ENCODE data around the gene CTBP2. TPM values are rescaled to one million over a fixed set of nuclear protein-coding genes. Genes with fewer than 3 reads are reported as not detected.

Gene CTBP2
- total RNA-seq, 1 donor from 2014 or later: 32.9 TPM

DNA sequence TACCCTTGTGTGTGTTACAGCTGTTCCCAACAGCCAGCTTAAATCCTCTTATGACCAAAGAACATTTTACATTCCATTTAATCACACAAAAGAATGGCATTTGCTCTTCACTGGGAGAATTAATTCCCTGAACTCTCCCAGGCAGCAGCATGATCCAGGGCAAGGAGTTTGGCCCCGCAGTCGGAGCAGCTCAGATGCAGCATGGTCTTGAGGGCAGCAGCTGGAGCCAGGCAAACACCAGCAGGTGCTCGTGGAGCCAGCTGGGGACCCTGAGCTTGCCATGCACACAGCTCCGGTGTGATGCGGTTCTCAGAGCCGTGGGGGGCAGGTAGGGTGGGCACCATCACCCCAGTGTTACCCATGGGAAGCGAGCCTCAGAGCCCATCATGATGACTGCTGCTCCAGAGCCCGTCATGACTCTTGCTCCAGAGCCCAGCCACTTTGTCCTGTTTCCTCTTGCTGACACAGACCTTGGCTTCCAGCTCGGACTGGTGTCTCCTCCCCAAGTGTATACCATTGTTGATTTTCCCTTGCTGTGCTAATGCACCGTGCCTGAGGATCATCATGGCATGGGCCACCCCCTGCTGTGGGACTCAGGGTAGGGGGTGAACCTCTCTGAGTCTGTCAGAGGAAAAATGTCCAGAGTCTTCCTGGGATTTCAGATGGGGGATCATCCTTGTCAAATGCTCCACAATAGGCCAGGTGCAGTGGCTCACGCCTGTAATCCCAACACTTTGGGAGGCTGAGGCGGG lies 142.6 kb downstream of the CTBP2 start:
- no peaks in the 10 kb centered on the region for H3K27me3 ChIP-seq (ENCODE audit: control insufficient read depth in 3 of 3, insufficient read depth in 3 of 3, low read length in 3 of 3)
- H3K4me1 ChIP-seq (ENCODE audit: control insufficient read depth in 3 of 3, insufficient read depth in 3 of 3, low read length in 3 of 3): peaks cover 65 to 97% (median 94%) of the 10 kb centered on the region in 3 donors
- H3K27ac ChIP-seq (ENCODE audit: low read depth, low read length): peak overlapping the region; percentile 81

DNA sequence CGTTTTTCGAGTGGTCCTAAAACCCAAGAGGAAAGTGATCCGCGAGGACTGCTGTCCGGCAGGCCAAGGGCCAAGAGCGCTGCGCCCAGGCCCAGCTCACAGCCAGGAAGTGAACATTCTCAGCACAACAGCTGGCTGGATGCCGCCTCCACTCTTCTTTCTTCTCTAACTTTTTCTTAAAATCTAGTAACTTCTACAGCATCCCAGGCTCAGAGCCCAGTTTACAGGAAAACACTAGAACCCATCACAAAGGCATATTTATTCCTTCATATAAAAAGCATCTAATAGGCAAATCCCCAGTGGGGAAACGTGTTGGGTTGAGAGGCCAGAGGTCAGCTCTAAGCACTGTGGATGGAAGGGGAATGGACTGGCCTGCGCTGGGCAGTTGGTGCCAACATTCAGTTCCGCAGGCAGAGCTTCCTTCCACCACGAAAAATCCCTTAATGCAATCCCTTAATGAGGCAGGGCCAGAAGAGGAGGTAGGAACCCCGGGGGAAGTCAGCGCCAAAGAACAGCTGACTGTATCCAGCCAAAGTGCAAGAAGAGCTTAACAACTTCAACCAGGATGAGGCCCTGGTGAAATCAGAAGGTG lies 143.7 kb downstream of the CTBP2 start:
- Histone ChIP-seq H3K27me3 (ENCODE audit: control insufficient read depth in 3 of 3, insufficient read depth in 3 of 3, low read length in 3 of 3) (no peaks in the 10 kb centered on the region), H3K4me1 (ENCODE audit: control insufficient read depth in 3 of 3, insufficient read depth in 3 of 3, low read length in 3 of 3) (peaks cover 65 to 97% (median 94%) of the 10 kb centered on the region in 3 donors), H3K36me3 (ENCODE audit: control insufficient read depth in 3 of 3, insufficient read depth in 3 of 3, low read length in 3 of 3) (peaks cover 0 to 5% (median 0%) of the 10 kb centered on the region in 3 donors), H3K4me3 (ENCODE audit: low read length in 3 of 3) (peak overlapping the region; percentile 25 to 57 (median 35)), H3K9ac (ENCODE audit: low read depth in 1 of 3, low read length in 3 of 3) (peak overlapping the region in 2 of 3 donors; percentile 40 to 72), H3K9me3 (ENCODE audit: control insufficient read depth in 3 of 3, low read length in 3 of 3) (no peaks in the 10 kb centered on the region), H3K27ac (ENCODE audit: low read depth, low read length) (peak overlapping the region; percentile 81)

More for the DNA sequence above, 142.6 kb downstream of the CTBP2 start:
- Histone ChIP-seq H3K9me3 (ENCODE audit: control insufficient read depth in 3 of 3, low read length in 3 of 3) (no peaks in the 10 kb centered on the region), H3K36me3 (ENCODE audit: control insufficient read depth in 3 of 3, insufficient read depth in 3 of 3, low read length in 3 of 3) (peaks cover 0 to 8% (median 0%) of the 10 kb centered on the region in 3 donors), H3K4me3 (ENCODE audit: low read length in 3 of 3) (peak overlapping the region in 1 of 3 donors; percentile 14), H3K9ac (ENCODE audit: low read depth in 1 of 3, low read length in 3 of 3) (peak overlapping the region in 2 of 3 donors; percentile 40 to 57)

DNA sequence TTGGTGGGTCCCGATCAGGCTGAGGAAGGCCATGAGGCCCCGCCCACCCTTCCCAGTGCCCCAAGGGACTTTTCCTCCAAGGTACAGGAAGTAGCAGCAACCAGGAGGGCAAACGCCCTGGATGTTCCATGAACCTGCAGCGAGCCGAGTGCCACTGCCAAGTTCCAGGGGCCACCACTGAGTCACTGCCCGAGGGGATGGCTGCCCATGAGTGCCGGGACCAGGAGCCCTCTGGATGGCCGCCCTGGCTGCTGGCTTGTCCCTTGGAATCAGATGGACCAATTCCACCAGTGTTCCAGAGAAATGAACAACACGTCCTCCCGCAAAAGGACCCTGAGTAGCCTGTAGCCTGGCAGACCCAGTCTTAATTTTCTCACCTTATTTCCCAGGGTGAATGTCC lies 144.2 kb downstream of the CTBP2 start:
- Histone ChIP-seq H3K27me3 (ENCODE audit: control insufficient read depth in 3 of 3, insufficient read depth in 3 of 3, low read length in 3 of 3) (no peaks in the 10 kb centered on the region), H3K9me3 (ENCODE audit: control insufficient read depth in 3 of 3, low read length in 3 of 3) (no peaks in the 10 kb centered on the region), H3K4me3 (ENCODE audit: low read length in 3 of 3) (peak overlapping the region; percentile 25 to 57 (median 49)), H3K36me3 (ENCODE audit: control insufficient read depth in 3 of 3, insufficient read depth in 3 of 3, low read length in 3 of 3) (peaks cover 0 to 2% (median 0%) of the 10 kb centered on the region in 3 donors), H3K27ac (ENCODE audit: low read depth, low read length) (peak overlapping the region; percentile 81), H3K9ac (ENCODE audit: low read depth in 1 of 3, low read length in 3 of 3) (peak overlapping the region in 2 of 3 donors; percentile 40 to 72), H3K4me1 (ENCODE audit: control insufficient read depth in 3 of 3, insufficient read depth in 3 of 3, low read length in 3 of 3) (peaks cover 71 to 97% (median 94%) of the 10 kb centered on the region in 3 donors)

DNA sequence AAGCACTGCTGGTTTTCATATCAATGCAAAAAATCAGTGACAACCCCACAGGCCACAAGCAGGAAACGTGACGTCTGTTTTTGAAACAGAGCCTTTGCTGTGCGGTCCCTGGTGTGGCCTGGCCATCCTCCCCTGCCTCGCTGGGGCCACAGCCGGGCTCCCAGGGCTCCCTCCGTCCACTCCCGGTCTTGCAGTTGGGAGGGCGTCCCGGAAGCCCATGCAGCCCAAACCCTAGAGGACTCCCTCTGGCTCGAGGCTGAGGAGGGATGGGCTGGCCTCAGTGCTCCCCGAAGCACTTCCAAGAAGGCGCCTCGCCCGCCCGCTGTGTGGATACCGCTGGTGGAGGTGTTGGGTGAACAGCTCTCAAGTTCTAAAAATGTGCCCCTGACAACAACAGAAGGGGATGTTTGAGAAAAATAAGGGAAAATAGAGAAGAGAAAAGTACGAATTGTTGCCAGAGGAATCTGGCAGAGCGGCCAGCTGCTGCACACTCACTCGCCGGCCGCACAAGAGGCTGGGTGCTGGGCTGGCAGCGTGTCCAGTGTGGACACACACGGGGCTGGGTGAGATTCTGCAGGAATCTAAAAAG lies 144.9 kb downstream of the CTBP2 start:
- Histone ChIP-seq H3K27ac (ENCODE audit: low read depth, low read length) (peak overlapping the region; percentile 81), H3K36me3 (ENCODE audit: control insufficient read depth in 3 of 3, insufficient read depth in 3 of 3, low read length in 3 of 3) (peaks cover 0 to 2% (median 0%) of the 10 kb centered on the region in 3 donors), H3K4me1 (ENCODE audit: control insufficient read depth in 3 of 3, insufficient read depth in 3 of 3, low read length in 3 of 3) (peaks cover 77 to 97% (median 94%) of the 10 kb centered on the region in 3 donors), H3K9me3 (ENCODE audit: control insufficient read depth in 3 of 3, low read length in 3 of 3) (no peaks in the 10 kb centered on the region), H3K4me3 (ENCODE audit: low read length in 3 of 3) (peak overlapping the region in 2 of 3 donors; percentile 41 to 57), H3K27me3 (ENCODE audit: control insufficient read depth in 3 of 3, insufficient read depth in 3 of 3, low read length in 3 of 3) (no peaks in the 10 kb centered on the region), H3K9ac (ENCODE audit: low read depth in 1 of 3, low read length in 3 of 3) (peak overlapping the region in 1 of 3 donors; percentile 19)

DNA sequence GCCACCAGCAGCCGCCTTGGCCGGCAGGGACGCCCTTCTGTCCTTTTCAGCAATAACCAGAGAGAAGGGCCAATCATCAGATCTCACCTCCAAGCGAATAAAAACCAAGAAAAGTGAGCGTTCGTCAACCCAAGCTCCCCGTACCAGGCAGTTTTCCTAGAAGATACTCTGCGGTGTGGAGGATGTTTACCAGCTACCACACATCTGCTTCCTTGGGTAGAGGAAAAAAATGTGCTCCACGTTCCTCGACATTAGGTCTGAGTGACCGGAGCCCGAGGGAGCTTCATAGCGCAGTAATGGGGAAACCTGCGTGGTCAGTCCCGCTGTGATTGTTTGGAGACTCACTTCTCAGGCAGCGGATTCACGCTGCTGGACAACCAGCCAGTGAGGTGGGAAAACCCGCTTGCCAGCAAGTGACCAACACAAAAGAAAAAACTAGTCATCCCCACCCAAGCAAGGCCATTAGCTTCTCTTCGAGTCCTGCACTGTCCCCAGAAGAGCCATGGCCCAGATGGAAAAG lies 145.5 kb downstream of the CTBP2 start:
- peak overlapping the region in 1 of 3 donors; percentile 19 for H3K9ac ChIP-seq (ENCODE audit: low read depth in 1 of 3, low read length in 3 of 3)
- H3K36me3 ChIP-seq (ENCODE audit: control insufficient read depth in 3 of 3, insufficient read depth in 3 of 3, low read length in 3 of 3): no peaks in the 10 kb centered on the region
- no peaks in the 10 kb centered on the region for H3K27me3 ChIP-seq (ENCODE audit: control insufficient read depth in 3 of 3, insufficient read depth in 3 of 3, low read length in 3 of 3)
- H3K9me3 ChIP-seq (ENCODE audit: control insufficient read depth in 3 of 3, low read length in 3 of 3): no peaks in the 10 kb centered on the region
- peaks cover 82 to 97% (median 95%) of the 10 kb centered on the region in 3 donors for H3K4me1 ChIP-seq (ENCODE audit: control insufficient read depth in 3 of 3, insufficient read depth in 3 of 3, low read length in 3 of 3)
- H3K4me3 ChIP-seq (ENCODE audit: low read length in 3 of 3): no peak overlapping the region
- H3K27ac ChIP-seq (ENCODE audit: low read depth, low read length): peak overlapping the region; percentile 81

DNA sequence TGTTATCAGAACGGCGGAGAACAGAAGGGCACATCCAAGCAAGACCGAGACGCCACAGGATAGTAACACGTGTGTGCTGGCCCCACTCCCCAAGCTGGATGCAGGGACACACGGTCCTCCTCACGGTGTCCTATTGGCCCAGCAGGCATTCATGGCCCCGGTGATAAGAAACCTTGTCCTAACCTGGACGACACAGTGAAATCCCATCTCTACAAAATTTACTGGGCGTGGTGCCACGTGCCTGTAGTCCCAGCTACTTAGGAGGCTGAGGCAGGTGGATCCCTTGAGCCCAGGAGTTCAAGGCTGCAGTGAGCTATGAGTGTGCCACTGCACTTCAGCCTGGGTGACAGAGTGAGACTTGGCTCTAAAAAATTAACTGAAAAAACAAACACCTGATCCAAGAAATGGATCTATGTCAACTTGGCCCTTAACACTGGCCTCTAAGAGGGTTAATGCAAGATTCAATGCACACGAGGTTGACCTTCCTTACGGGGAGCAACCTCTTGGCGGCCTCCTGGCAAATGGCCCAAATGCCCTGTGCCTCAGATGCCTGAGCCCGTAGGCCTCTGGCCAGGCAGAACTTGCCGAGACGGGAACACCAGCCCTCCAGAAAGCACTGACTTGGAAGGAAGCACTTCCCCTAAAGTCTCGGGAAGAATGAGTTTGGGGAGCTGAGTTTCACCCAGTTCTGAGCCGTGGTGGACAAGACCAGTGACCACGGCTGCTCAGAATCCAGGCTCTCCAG lies 146.1 kb downstream of the CTBP2 start:
- Histone ChIP-seq H3K4me3 (ENCODE audit: low read length in 3 of 3) (peak overlapping the region in 1 of 3 donors; percentile 17), H3K27me3 (ENCODE audit: control insufficient read depth in 3 of 3, insufficient read depth in 3 of 3, low read length in 3 of 3) (no peaks in the 10 kb centered on the region), H3K36me3 (ENCODE audit: control insufficient read depth in 3 of 3, insufficient read depth in 3 of 3, low read length in 3 of 3) (no peaks in the 10 kb centered on the region), H3K9me3 (ENCODE audit: control insufficient read depth in 3 of 3, low read length in 3 of 3) (no peaks in the 10 kb centered on the region), H3K27ac (ENCODE audit: low read depth, low read length) (peak overlapping the region; percentile 81), H3K9ac (ENCODE audit: low read depth in 1 of 3, low read length in 3 of 3) (peak overlapping the region in 1 of 3 donors; percentile 19), H3K4me1 (ENCODE audit: control insufficient read depth in 3 of 3, insufficient read depth in 3 of 3, low read length in 3 of 3) (peaks cover 88 to 97% (median 95%) of the 10 kb centered on the region in 3 donors)

DNA sequence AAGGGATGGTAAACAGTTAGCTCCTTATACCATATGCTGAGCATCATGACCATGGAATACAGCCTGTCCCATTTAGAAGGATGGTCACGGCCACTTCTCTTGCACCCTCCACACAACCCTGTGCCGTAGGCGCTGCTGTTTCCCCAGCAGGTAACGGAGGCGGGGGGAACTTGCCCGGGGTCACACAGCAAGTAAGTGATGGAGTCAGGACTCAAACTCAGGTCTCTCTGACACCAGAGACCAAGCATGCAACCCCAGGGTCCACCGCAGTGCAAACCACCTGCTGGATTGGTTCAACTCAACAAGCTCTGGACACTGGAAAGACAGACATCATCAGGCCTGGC lies 146.9 kb downstream of the CTBP2 start:
- H3K27ac ChIP-seq (ENCODE audit: low read depth, low read length): no peak overlapping the region
- H3K9ac ChIP-seq (ENCODE audit: low read depth in 1 of 3, low read length in 3 of 3): no peak overlapping the region
- no peaks in the 10 kb centered on the region for H3K27me3 ChIP-seq (ENCODE audit: control insufficient read depth in 3 of 3, insufficient read depth in 3 of 3, low read length in 3 of 3)
- H3K9me3 ChIP-seq (ENCODE audit: control insufficient read depth in 3 of 3, low read length in 3 of 3): no peaks in the 10 kb centered on the region
- no peak overlapping the region for H3K4me3 ChIP-seq (ENCODE audit: low read length in 3 of 3)
- peaks cover 89 to 99% (median 96%) of the 10 kb centered on the region in 3 donors for H3K4me1 ChIP-seq (ENCODE audit: control insufficient read depth in 3 of 3, insufficient read depth in 3 of 3, low read length in 3 of 3)
- H3K36me3 ChIP-seq (ENCODE audit: control insufficient read depth in 3 of 3, insufficient read depth in 3 of 3, low read length in 3 of 3): no peaks in the 10 kb centered on the region

DNA sequence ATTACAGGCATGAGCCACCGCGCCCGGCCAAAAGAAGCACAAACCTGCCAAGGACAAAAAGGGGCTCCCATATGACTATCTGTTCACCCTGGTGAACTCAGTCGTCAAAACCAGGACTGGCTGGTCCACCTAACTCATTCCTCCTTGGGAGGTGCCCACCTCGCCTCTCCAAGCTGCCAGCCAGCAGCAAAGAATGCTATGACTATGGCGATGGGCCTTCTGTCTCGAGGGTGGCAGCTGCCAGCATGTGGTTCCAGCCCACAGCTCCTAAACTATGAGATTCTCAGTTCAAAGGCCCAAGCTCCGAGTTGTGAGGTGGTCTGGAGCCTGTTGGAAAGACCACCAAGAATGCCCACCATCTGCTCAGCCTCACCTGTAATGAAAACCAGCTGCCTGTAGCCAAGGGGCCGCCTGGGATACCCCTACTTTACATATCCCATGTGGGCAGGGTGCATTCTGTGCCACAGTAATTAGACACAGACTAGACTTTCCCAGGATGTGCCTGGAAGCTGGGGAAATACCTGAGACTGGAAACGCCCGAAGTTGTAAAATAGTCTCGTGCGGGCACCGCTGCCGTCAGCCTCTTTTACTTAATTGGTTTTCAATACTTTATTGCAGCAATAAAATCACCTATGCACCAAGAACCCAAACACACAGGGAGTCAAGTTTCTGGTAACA lies 147.4 kb downstream of the CTBP2 start:
- peak overlapping the region; percentile 82 for H3K27ac ChIP-seq (ENCODE audit: low read depth, low read length)
- no peak overlapping the region for H3K4me3 ChIP-seq (ENCODE audit: low read length in 3 of 3)
- no peaks in the 10 kb centered on the region for H3K27me3 ChIP-seq (ENCODE audit: control insufficient read depth in 3 of 3, insufficient read depth in 3 of 3, low read length in 3 of 3)
- H3K4me1 ChIP-seq (ENCODE audit: control insufficient read depth in 3 of 3, insufficient read depth in 3 of 3, low read length in 3 of 3): peaks cover 91 to 100% (median 98%) of the 10 kb centered on the region in 3 donors
- H3K36me3 ChIP-seq (ENCODE audit: control insufficient read depth in 3 of 3, insufficient read depth in 3 of 3, low read length in 3 of 3): no peaks in the 10 kb centered on the region
- H3K9me3 ChIP-seq (ENCODE audit: control insufficient read depth in 3 of 3, low read length in 3 of 3): no peaks in the 10 kb centered on the region
- peak overlapping the region in 1 of 3 donors; percentile 8 for H3K9ac ChIP-seq (ENCODE audit: low read depth in 1 of 3, low read length in 3 of 3)

All from skeletal muscle tissue (tissue), 4 donors.